Measurements from ENCODE around the gene CKS1B. TPM values are rescaled to one million over a fixed set of nuclear protein-coding genes. Genes with fewer than 3 reads are reported as not detected.

The CKS1B gene
- total and polyA plus RNA-seq, 4 donors: 32.4 to 57.9 (median 44.4) TPM

DNA sequence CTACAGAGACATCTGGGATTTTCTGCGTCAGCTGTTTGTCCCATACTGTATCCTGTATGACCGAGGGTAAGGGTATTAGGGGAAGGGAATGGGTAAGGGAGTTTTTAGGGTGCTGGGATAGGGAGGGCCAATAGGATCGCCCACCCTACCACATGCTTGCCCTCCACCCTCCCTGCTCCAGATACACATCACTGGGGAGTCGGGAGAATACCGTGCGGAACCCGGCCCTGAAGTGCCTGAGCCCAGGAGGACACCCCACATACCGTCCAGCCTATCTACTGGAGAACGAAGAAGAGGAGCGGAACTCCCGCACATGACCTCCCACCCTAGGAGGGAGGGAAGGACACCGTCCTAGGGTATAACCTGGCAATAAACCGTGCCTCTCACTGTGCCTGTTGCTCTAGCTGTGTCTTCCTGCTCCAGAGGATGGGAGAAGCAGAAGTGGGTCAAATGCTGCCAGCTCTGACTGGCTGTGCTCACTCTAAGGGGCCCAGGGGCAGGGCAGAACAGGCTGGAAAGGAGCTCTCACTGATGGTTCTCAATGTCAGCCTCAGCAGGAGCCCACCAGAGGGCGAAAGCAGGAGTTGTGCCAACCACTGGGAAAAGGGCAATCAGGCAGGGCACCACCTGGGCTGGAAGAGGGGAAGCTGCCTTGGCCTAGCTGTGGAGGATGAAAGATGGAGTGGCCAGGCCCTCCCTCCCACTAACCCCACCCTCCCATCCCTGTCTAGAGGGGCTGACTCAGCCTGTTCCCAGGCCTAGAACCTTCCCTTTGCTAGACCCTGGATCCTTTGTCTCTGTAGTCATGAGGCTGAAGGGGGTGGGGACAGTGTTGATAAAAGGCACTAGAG is 18.5 kb downstream of the CKS1B start:
- H3K36me3 ChIP-seq (ENCODE audit: control insufficient read depth in 4 of 4, insufficient read depth in 3 of 4, low read depth in 1 of 4, low read length in 3 of 4): peaks cover 0 to 9% (median 5%) of the 10 kb centered on the region in 4 donors
- H3K9ac ChIP-seq (ENCODE audit: low read depth in 1 of 2, low read length in 2 of 2): no peak overlapping the region
- H3K4me3 ChIP-seq (ENCODE audit: low read depth in 1 of 3, low read length in 3 of 3): no peak overlapping the region
- no peaks in the 10 kb centered on the region for H3K9me3 ChIP-seq (ENCODE audit: control insufficient read depth in 4 of 4, low read length in 3 of 4)
- no peaks in the 10 kb centered on the region for H3K27me3 ChIP-seq (ENCODE audit: control insufficient read depth in 4 of 4, insufficient read depth in 4 of 4, low read length in 3 of 4)
- 93% methylated on average over 14 of the region's 14 CpGs for WGBS
- no peak overlapping the region for H3K27ac ChIP-seq (ENCODE audit: low read depth in 1 of 2, low read length in 2 of 2)
- peaks cover 2 to 20% (median 8%) of the 10 kb centered on the region in 4 donors for H3K4me1 ChIP-seq (ENCODE audit: control insufficient read depth in 4 of 4, insufficient read depth in 4 of 4, low read length in 3 of 4)
- TF ChIP-seq, protein P1, sequence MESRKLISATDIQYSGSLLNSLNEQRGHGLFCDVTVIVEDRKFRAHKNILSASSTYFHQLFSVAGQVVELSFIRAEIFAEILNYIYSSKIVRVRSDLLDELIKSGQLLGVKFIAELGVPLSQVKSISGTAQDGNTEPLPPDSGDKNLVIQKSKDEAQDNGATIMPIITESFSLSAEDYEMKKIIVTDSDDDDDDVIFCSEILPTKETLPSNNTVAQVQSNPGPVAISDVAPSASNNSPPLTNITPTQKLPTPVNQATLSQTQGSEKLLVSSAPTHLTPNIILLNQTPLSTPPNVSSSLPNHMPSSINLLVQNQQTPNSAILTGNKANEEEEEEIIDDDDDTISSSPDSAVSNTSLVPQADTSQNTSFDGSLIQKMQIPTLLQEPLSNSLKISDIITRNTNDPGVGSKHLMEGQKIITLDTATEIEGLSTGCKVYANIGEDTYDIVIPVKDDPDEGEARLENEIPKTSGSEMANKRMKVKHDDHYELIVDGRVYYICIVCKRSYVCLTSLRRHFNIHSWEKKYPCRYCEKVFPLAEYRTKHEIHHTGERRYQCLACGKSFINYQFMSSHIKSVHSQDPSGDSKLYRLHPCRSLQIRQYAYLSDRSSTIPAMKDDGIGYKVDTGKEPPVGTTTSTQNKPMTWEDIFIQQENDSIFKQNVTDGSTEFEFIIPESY (IDR thresholded peaks at IDR 0.05): no peak
- no peak for TF ChIP-seq FOXA1 (IDR thresholded peaks at IDR 0.05)
- no peak for TF ChIP-seq RAD21 (IDR thresholded peaks at IDR 0.05)
- TF ChIP-seq SP1 (IDR thresholded peaks at IDR 0.05): no peak
- no peak for TF ChIP-seq TAF1 (conservative IDR thresholded peaks at IDR 0.05)
- TF ChIP-seq, protein P2, sequence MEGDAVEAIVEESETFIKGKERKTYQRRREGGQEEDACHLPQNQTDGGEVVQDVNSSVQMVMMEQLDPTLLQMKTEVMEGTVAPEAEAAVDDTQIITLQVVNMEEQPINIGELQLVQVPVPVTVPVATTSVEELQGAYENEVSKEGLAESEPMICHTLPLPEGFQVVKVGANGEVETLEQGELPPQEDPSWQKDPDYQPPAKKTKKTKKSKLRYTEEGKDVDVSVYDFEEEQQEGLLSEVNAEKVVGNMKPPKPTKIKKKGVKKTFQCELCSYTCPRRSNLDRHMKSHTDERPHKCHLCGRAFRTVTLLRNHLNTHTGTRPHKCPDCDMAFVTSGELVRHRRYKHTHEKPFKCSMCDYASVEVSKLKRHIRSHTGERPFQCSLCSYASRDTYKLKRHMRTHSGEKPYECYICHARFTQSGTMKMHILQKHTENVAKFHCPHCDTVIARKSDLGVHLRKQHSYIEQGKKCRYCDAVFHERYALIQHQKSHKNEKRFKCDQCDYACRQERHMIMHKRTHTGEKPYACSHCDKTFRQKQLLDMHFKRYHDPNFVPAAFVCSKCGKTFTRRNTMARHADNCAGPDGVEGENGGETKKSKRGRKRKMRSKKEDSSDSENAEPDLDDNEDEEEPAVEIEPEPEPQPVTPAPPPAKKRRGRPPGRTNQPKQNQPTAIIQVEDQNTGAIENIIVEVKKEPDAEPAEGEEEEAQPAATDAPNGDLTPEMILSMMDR (IDR thresholded peaks at IDR 0.05; ENCODE audit: low read depth, low read length, missing input control): no peak
- no peak for TF ChIP-seq YY1 (IDR thresholded peaks at IDR 0.05)
- no peak for TF ChIP-seq HNF4A (conservative IDR thresholded peaks at IDR 0.05)
- DNase-seq (ENCODE audit: low spot score): no peak

DNA sequence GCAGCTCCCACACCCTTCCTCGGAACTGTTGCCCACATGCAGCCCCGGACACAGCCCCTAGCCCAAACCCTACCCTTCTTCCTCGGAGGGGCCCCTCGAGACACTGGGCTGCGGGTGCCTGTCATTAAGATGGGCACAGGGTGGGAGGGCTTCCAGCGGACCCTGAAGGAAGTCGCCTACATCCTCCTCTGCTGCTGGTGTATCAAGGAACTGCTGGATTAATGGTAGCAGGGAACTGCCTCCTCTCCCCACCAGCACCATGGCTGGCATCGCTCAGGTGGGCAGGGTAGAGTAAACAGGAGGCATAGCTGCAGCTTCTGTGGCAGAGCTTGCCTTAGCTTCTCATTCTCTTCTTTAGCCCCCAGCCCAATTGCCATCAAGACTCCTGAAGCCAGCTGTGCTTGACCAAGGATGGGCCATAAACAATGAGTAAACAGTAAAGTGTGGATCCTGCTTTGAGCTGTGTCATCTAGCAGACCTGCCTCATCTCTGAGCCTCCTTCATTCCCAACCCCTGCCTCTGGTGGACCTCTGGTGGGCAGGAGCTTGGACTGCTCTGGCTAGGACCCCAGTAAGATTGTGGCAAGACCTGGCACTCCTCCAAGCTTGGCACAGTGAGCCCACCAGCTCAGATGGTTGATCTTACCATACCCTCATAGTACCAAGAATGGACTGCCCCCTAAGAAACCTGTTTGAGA is 19.2 kb downstream of the CKS1B start, which contains the start of gene LENEP:
Gene LENEP (plus strand): TSS at position 15 of the 697 bp plus-strand sequence. CDS start 22 bp downstream, at position 37.
- TF ChIP-seq TAF1 (conservative IDR thresholded peaks at IDR 0.05) (no peak), HNF4G (IDR thresholded peaks at IDR 0.05) (no peak), EGR1 (IDR thresholded peaks at IDR 0.05; ENCODE audit: low read depth in 2 of 2) (no peak), FOXA1 (IDR thresholded peaks at IDR 0.05) (no peak)
- TF ChIP-seq, protein P3, sequence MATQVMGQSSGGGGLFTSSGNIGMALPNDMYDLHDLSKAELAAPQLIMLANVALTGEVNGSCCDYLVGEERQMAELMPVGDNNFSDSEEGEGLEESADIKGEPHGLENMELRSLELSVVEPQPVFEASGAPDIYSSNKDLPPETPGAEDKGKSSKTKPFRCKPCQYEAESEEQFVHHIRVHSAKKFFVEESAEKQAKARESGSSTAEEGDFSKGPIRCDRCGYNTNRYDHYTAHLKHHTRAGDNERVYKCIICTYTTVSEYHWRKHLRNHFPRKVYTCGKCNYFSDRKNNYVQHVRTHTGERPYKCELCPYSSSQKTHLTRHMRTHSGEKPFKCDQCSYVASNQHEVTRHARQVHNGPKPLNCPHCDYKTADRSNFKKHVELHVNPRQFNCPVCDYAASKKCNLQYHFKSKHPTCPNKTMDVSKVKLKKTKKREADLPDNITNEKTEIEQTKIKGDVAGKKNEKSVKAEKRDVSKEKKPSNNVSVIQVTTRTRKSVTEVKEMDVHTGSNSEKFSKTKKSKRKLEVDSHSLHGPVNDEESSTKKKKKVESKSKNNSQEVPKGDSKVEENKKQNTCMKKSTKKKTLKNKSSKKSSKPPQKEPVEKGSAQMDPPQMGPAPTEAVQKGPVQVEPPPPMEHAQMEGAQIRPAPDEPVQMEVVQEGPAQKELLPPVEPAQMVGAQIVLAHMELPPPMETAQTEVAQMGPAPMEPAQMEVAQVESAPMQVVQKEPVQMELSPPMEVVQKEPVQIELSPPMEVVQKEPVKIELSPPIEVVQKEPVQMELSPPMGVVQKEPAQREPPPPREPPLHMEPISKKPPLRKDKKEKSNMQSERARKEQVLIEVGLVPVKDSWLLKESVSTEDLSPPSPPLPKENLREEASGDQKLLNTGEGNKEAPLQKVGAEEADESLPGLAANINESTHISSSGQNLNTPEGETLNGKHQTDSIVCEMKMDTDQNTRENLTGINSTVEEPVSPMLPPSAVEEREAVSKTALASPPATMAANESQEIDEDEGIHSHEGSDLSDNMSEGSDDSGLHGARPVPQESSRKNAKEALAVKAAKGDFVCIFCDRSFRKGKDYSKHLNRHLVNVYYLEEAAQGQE (IDR thresholded peaks at IDR 0.05): no peak
- TF ChIP-seq, protein P1 (IDR thresholded peaks at IDR 0.05): no peak
- H3K27ac ChIP-seq (ENCODE audit: low read depth in 1 of 2, low read length in 2 of 2): no peak within 1 kb of the TSS
- no peak within 1 kb of the TSS for H3K4me3 ChIP-seq (ENCODE audit: low read depth in 1 of 3, low read length in 3 of 3)
- no peak within 1 kb of the TSS for H3K9ac ChIP-seq (ENCODE audit: low read depth in 1 of 2, low read length in 2 of 2)
- peaks cover under 1 to 15% (median 6%) of the 10 kb centered on the region in 4 donors for H3K4me1 ChIP-seq (ENCODE audit: control insufficient read depth in 4 of 4, insufficient read depth in 4 of 4, low read length in 3 of 4)
- H3K27me3 ChIP-seq (ENCODE audit: control insufficient read depth in 4 of 4, insufficient read depth in 4 of 4, low read length in 3 of 4): no peaks in the 10 kb centered on the region
- DNase-seq (ENCODE audit: low spot score): no peak
- H3K9me3 ChIP-seq (ENCODE audit: control insufficient read depth in 4 of 4, low read length in 3 of 4): no peaks in the 10 kb centered on the region
- H3K36me3 ChIP-seq (ENCODE audit: control insufficient read depth in 4 of 4, insufficient read depth in 3 of 4, low read depth in 1 of 4, low read length in 3 of 4): peaks cover 0 to 7% (median 2%) of the 10 kb centered on the region in 4 donors
- 87% methylated on average over 8 of the region's 8 CpGs for WGBS
